ENCODE results near the gene TIAL1.
"Not testable (repeated sequence)": the region's sequence is repeated elsewhere in the genome, so short reads cannot be mapped to it uniquely, and the experiment has no call there.

The TIAL1 gene

GRCh38 chr10:119596537-119597404 is at the start of gene TIAL1:
Gene TIAL1, minus strand, starts transcription at chr10:119596964. Its CDS starts 499 bp downstream, at chr10:119596465.
- DNase-seq (ENCODE audit: low read depth, low spot score) = peak; percentile 82

- no peak for DNase-seq (ENCODE audit: low read depth, low spot score)
These were observed 48.2 kb upstream of the TIAL1 start for GRCh38 chr10:119644994-119645393.

- no peak for DNase-seq (ENCODE audit: low read depth, low spot score)
These were observed 47.5 kb upstream of the TIAL1 start for GRCh38 chr10:119644205-119644814.

GRCh38 chr10:119643306-119644204 is 46.8 kb upstream of the TIAL1 start:
- no peak for DNase-seq (ENCODE audit: low read depth, low spot score)

GRCh38 chr10:119642556-119643111 is 45.9 kb upstream of the TIAL1 start:
- DNase-seq (ENCODE audit: low read depth, low spot score) = no peak

GRCh38 chr10:119640875-119641526 is 44.2 kb upstream of the TIAL1 start:
- DNase-seq (ENCODE audit: low read depth, low spot score) = no peak

GRCh38 chr10:119640384-119640783 is 43.6 kb upstream of the TIAL1 start:
- DNase-seq (ENCODE audit: low read depth, low spot score) = no peak

- no peak for DNase-seq (ENCODE audit: low read depth, low spot score)
These were observed 42.2 kb upstream of the TIAL1 start for GRCh38 chr10:119638982-119639381.

GRCh38 chr10:119637631-119638030 is 40.9 kb upstream of the TIAL1 start:
- DNase-seq (ENCODE audit: low read depth, low spot score) = no peak

GRCh38 chr10:119634219-119634544 is 37.4 kb upstream of the TIAL1 start:
- no peak for DNase-seq (ENCODE audit: low read depth, low spot score)

GRCh38 chr10:119633538-119634218 is 36.9 kb upstream of the TIAL1 start:
- DNase-seq (ENCODE audit: low read depth, low spot score) = no peak

GRCh38 chr10:119630300-119630699 is 33.5 kb upstream of the TIAL1 start:
- no peak for DNase-seq (ENCODE audit: low read depth, low spot score)

- DNase-seq (ENCODE audit: low read depth, low spot score) = no peak
These were observed 29.0 kb upstream of the TIAL1 start for GRCh38 chr10:119625570-119626280.

- DNase-seq (ENCODE audit: low read depth, low spot score) = no peak
These were observed 24.3 kb upstream of the TIAL1 start for GRCh38 chr10:119621078-119621384.

GRCh38 chr10:119620241-119621077 is 23.7 kb upstream of the TIAL1 start:
- DNase-seq (ENCODE audit: low read depth, low spot score) = no peak

- not testable (repeated sequence) for DNase-seq (ENCODE audit: low read depth, low spot score)
These were observed 23.0 kb upstream of the TIAL1 start for GRCh38 chr10:119619811-119620210.

GRCh38 chr10:119619215-119619614 is 22.5 kb upstream of the TIAL1 start:
- no peak for DNase-seq (ENCODE audit: low read depth, low spot score)

GRCh38 chr10:119616882-119617570 is 20.3 kb upstream of the TIAL1 start:
- DNase-seq (ENCODE audit: low read depth, low spot score) = no peak

- DNase-seq (ENCODE audit: low read depth, low spot score) = no peak
These were observed 17.9 kb upstream of the TIAL1 start for GRCh38 chr10:119614686-119615085.

All from activated naive CD8-positive, alpha-beta T cell treated with anti-CD3 and anti-CD28 coated beads, Interleukin-2, amount 50 U/mL, for 16 hours (primary cell).